ENCODE results near the gene MEGF11.

MEGF11 gene

GRCh38 chr15:66241087-66241907 lies 12.3 kb downstream of the MEGF11 start:
- FAIRE-seq = no peak

GRCh38 chr15:66240240-66240794 lies 13.2 kb downstream of the MEGF11 start:
- DNase-seq (ENCODE audit: extremely low spot score, insufficient read length, low read depth) = no peak
- no peak for FAIRE-seq

More at GRCh38 chr15:66241087-66241907, 12.3 kb downstream of the MEGF11 start:
- DNase-seq (ENCODE audit: extremely low spot score, insufficient read length, low read depth) = no peak

- no peak for DNase-seq (ENCODE audit: extremely low spot score, insufficient read length, low read depth)
- no peak for FAIRE-seq
Observed at GRCh38 chr15:66239514-66239913, 14.0 kb downstream of the MEGF11 start.

GRCh38 chr15:66238318-66238717 lies 15.2 kb downstream of the MEGF11 start:
- no peak for FAIRE-seq

GRCh38 chr15:66237513-66238235 lies 15.9 kb downstream of the MEGF11 start:
- no peak for FAIRE-seq
- no peak for DNase-seq (ENCODE audit: extremely low spot score, insufficient read length, low read depth)

More at GRCh38 chr15:66238318-66238717, 15.2 kb downstream of the MEGF11 start:
- no peak for DNase-seq (ENCODE audit: extremely low spot score, insufficient read length, low read depth)

- FAIRE-seq = no peak
- no peak for DNase-seq (ENCODE audit: extremely low spot score, insufficient read length, low read depth)
Observed at GRCh38 chr15:66236806-66237375, 16.7 kb downstream of the MEGF11 start.

GRCh38 chr15:66235866-66236265 lies 17.7 kb downstream of the MEGF11 start:
- no peak for FAIRE-seq
- DNase-seq (ENCODE audit: extremely low spot score, insufficient read length, low read depth) = no peak

- no peak for DNase-seq (ENCODE audit: extremely low spot score, insufficient read length, low read depth)
- no peak for FAIRE-seq
Observed at GRCh38 chr15:66234798-66235197, 18.8 kb downstream of the MEGF11 start.

GRCh38 chr15:66233487-66234415 lies 19.8 kb downstream of the MEGF11 start:
- no peak for FAIRE-seq
- DNase-seq (ENCODE audit: extremely low spot score, insufficient read length, low read depth) = no peak

- FAIRE-seq = no peak
- DNase-seq (ENCODE audit: extremely low spot score, insufficient read length, low read depth) = no peak
Observed at GRCh38 chr15:66232267-66232625, 21.3 kb downstream of the MEGF11 start.

- DNase-seq (ENCODE audit: extremely low spot score, insufficient read length, low read depth) = no peak
- FAIRE-seq = no peak
Observed at GRCh38 chr15:66231394-66232266, 21.9 kb downstream of the MEGF11 start.

GRCh38 chr15:66229790-66230465 lies 23.6 kb downstream of the MEGF11 start:
- FAIRE-seq = no peak
- no peak for DNase-seq (ENCODE audit: extremely low spot score, insufficient read length, low read depth)

- FAIRE-seq (no peak), DNase-seq (ENCODE audit: extremely low spot score, insufficient read length, low read depth) (no peak)
Observed at GRCh38 chr15:66228807-66229735, 24.5 kb downstream of the MEGF11 start.

GRCh38 chr15:66226736-66227135 lies 26.8 kb downstream of the MEGF11 start:
- no peak for DNase-seq (ENCODE audit: extremely low spot score, insufficient read length, low read depth)
- no peak for FAIRE-seq

- DNase-seq (ENCODE audit: extremely low spot score, insufficient read length, low read depth) = no peak
- FAIRE-seq = no peak
Observed at GRCh38 chr15:66225656-66226274, 27.8 kb downstream of the MEGF11 start.

GRCh38 chr15:66224946-66225345 lies 28.6 kb downstream of the MEGF11 start:
- DNase-seq (ENCODE audit: extremely low spot score, insufficient read length, low read depth) (no peak), FAIRE-seq (no peak)

Measured in GM18507 (cell line).